Naive thymus-derived CD8-positive, alpha-beta T cell (primary cell): ENCODE measurements around the gene CLEC17A. TPM values are rescaled to one million over a fixed set of nuclear protein-coding genes. Genes with fewer than 3 reads are reported as not detected.
"Not testable (repeated sequence)": the region's sequence is repeated elsewhere in the genome, so short reads cannot be mapped to it uniquely, and the experiment has no call there.

ENCODE experiments used
- ATAC-seq, 2 donors: fragments of 150-1000 bp; cut with Tn5 transposase in 1 of 2; sonication (Bioruptor Pico), chemical (Tn5 transposase) in 1 of 2; 1 replicate in 1 of 2; 2 replicates in 1 of 2; pipeline ENCODE4 v1.10.0; 2021; ENCODE audit warnings: mild to moderate bottlenecking in 2 of 2, moderate library complexity in 2 of 2
- POLR2A ChIA-PET: fragments of 350-600 bp; sonication (Branson Sonifier 250); formaldehyde crosslinking; loops from one replicate; lab custom pipeline; 2021; ENCODE audit warnings: antibody characterized with exemption; lab: Charles Lee
- DNase-seq, 10 donors: peaks; one replicate each; pipeline versions ENCODE4 v3.0.0 to v3.0.0-alpha.2; 2020 to 2022
- H3K27ac Mint-ChIP-seq, 10 donors: one replicate each; pipeline ENCODE4 v1.8.0; 2020 to 2022; ENCODE audit warnings: mild to moderate bottlenecking in 10 of 10, mixed read lengths in 10 of 10, moderate library complexity in 4 of 10, inconsistent platforms in 1 of 10
- H3K27me3 Mint-ChIP-seq, 5 donors: one replicate each; pipeline ENCODE4 v1.8.0; 2021 to 2022; ENCODE audit warnings: mixed read lengths in 5 of 5
- H3K36me3 Mint-ChIP-seq, 3 donors: one replicate each; pipeline ENCODE4 v1.8.0; 2020 to 2022; ENCODE audit warnings: mixed read lengths in 3 of 3, mild to moderate bottlenecking in 2 of 3, inconsistent platforms in 1 of 3
- H3K4me1 Mint-ChIP-seq, 4 donors: one replicate each; pipeline ENCODE4 v1.8.0; 2021 to 2022; ENCODE audit warnings: mixed read lengths in 4 of 4
- H3K4me3 Mint-ChIP-seq, 10 donors: one replicate each; pipeline ENCODE4 v1.8.0; 2020 to 2022; ENCODE audit warnings: mild to moderate bottlenecking in 10 of 10, mixed read lengths in 10 of 10, moderate library complexity in 6 of 10, inconsistent platforms in 1 of 10
- H3K9me3 Mint-ChIP-seq, 9 donors: one replicate each; pipeline ENCODE4 v1.8.0; 2020 to 2022; ENCODE audit warnings: mixed read lengths in 9 of 9, mild to moderate bottlenecking in 3 of 9, inconsistent platforms in 1 of 9, moderate library complexity in 1 of 9
- polyA plus RNA-seq, 3 donors: library from polyadenylated mRNA; unstranded; fragments of 300-500 nt; fragmentation: Illumina TruSeq; gene quantifications; one replicate each; pipeline ENCODE4 v1.2.3, GENCODE V29; 2021
- total RNA-seq, 8 experiments: library from RNA in 2 of 8; stranded (reverse) in 2 of 8; gene quantifications; one replicate each; pipeline ENCODE4 v1.2.3 and lab custom pipeline; 2021 to 2026

The CLEC17A gene
- total and polyA plus RNA-seq, 5 experiments from 2014 or later = 4.0 to 4.3 TPM; not detected in 3

- Mint-ChIP-seq H3K36me3 (peaks cover 0 to 27% (median 2%) of the 10 kb centered on the region in 3 donors), H3K4me1 (peaks cover 22 to 56% (median 32%) of the 10 kb centered on the region in 4 donors), H3K4me3 (peak overlapping the region in 2 of 10 donors; percentile 18 to 47), H3K9me3 (no peaks in the 10 kb centered on the region), H3K27ac (peak overlapping the region in 4 of 10 donors; percentile 23 to 83 (median 69)), H3K27me3 (no peaks in the 10 kb centered on the region)
- POLR2A ChIA-PET = interaction anchor here (1.0 to 1.7 kb wide), 3 partner anchors 8 to 11 kb away, joined by 3 to 6 read pairs (median 3); partner anchors contain the start of gene NDUFB7
- DNase-seq (no peak), ATAC-seq (no peak)
These were observed 22.1 kb upstream of the CLEC17A start for GRCh38 chr19:14560776-14561108.

- Mint-ChIP-seq H3K4me1 (peaks cover 20 to 52% (median 27%) of the 10 kb centered on the region in 4 donors), H3K4me3 (no peak overlapping the region), H3K27me3 (no peaks in the 10 kb centered on the region), H3K27ac (peak overlapping the region in 1 of 10 donors; percentile 23), H3K36me3 (peaks cover 0 to 31% (median 2%) of the 10 kb centered on the region in 3 donors), H3K9me3 (no peaks in the 10 kb centered on the region)
- no peak for ATAC-seq
- no peak for DNase-seq
- POLR2A ChIA-PET = no interaction called here
These were observed 21.6 kb upstream of the CLEC17A start for GRCh38 chr19:14561249-14561648.

- Mint-ChIP-seq H3K36me3 (peaks cover 0 to 29% (median 2%) of the 10 kb centered on the region in 3 donors), H3K9me3 (no peaks in the 10 kb centered on the region), H3K4me1 (peaks cover 16 to 50% (median 21%) of the 10 kb centered on the region in 4 donors), H3K27me3 (no peaks in the 10 kb centered on the region), H3K4me3 (peak overlapping the region in 2 of 10 donors; percentile 18 to 42), H3K27ac (peak overlapping the region in 7 of 10 donors; percentile 23 to 76 (median 56))
- POLR2A ChIA-PET = interaction anchor here (0.5 to 1.1 kb wide), 3 partner anchors 44 to 55 kb away, joined by 4 to 5 read pairs (median 5); partner anchors contain the start of gene DNAJB1
- ATAC-seq (peak in 1 of 2 donors; percentile 13), DNase-seq (no peak)
These were observed 21.0 kb upstream of the CLEC17A start for GRCh38 chr19:14561847-14562351.

- no peak for DNase-seq
- no peak for ATAC-seq
- peaks cover 25 to 56% (median 30%) of the 10 kb centered on the region in 4 donors for H3K4me1 Mint-ChIP-seq
- H3K4me3 Mint-ChIP-seq = peak overlapping the region in 1 of 10 donors; percentile 10
- H3K9me3 Mint-ChIP-seq = no peaks in the 10 kb centered on the region
- H3K36me3 Mint-ChIP-seq = peaks cover 0 to 36% (median 2%) of the 10 kb centered on the region in 3 donors
- H3K27ac Mint-ChIP-seq = peak overlapping the region in 5 of 10 donors; percentile 31 to 72 (median 56)
- POLR2A ChIA-PET = interaction anchor here (1.1 kb wide), 1 partner anchor 45 kb away, joined by 5 read pairs; the partner anchor contains the start of gene DNAJB1
- H3K27me3 Mint-ChIP-seq = no peaks in the 10 kb centered on the region
These were observed 20.0 kb upstream of the CLEC17A start for GRCh38 chr19:14562660-14563589.

GRCh38 chr19:14563590-14563926, 19.3 kb upstream of the CLEC17A start:
- DNase-seq = no peak
- H3K27me3 Mint-ChIP-seq = no peaks in the 10 kb centered on the region
- H3K9me3 Mint-ChIP-seq = no peaks in the 10 kb centered on the region
- peak overlapping the region in 1 of 10 donors; percentile 9 for H3K27ac Mint-ChIP-seq
- no peak for ATAC-seq
- no peak overlapping the region for H3K4me3 Mint-ChIP-seq
- H3K4me1 Mint-ChIP-seq = peaks cover 28 to 53% (median 33%) of the 10 kb centered on the region in 4 donors
- POLR2A ChIA-PET = interaction anchor here (0.6 kb wide), 1 partner anchor 198 kb away, joined by 3 read pairs; no protein-coding TSS in a partner anchor
- peaks cover 0 to 43% (median 2%) of the 10 kb centered on the region in 3 donors for H3K36me3 Mint-ChIP-seq

- DNase-seq = peak in 5 of 10 donors; percentile 16 to 44 (median 34)
- H3K9me3 Mint-ChIP-seq = no peaks in the 10 kb centered on the region
- POLR2A ChIA-PET = interaction anchor here (0.6 kb wide), 1 partner anchor 197 kb away, joined by 3 read pairs; no protein-coding TSS in a partner anchor
- peak overlapping the region in 5 of 10 donors; percentile 24 to 69 (median 49) for H3K27ac Mint-ChIP-seq
- H3K4me3 Mint-ChIP-seq = peak overlapping the region in 1 of 10 donors; percentile 53
- H3K36me3 Mint-ChIP-seq = peaks cover 0 to 44% (median 2%) of the 10 kb centered on the region in 3 donors
- no peaks in the 10 kb centered on the region for H3K27me3 Mint-ChIP-seq
- H3K4me1 Mint-ChIP-seq = peaks cover 27 to 52% (median 35%) of the 10 kb centered on the region in 4 donors
- ATAC-seq = peak; percentile 34 to 65
These were observed 18.8 kb upstream of the CLEC17A start for GRCh38 chr19:14563989-14564651.

GRCh38 chr19:14564652-14565297, 18.1 kb upstream of the CLEC17A start:
- POLR2A ChIA-PET, H3K4me3 Mint-ChIP-seq, H3K27me3 Mint-ChIP-seq, H3K9me3 Mint-ChIP-seq, DNase-seq: not testable (repeated sequence)
- peaks cover 27 to 54% (median 37%) of the 10 kb centered on the region in 4 donors for H3K4me1 Mint-ChIP-seq
- H3K27ac Mint-ChIP-seq = peak overlapping the region in 6 of 10 donors; percentile 8 to 68 (median 42)
- peaks cover 0 to 44% (median 2%) of the 10 kb centered on the region in 3 donors for H3K36me3 Mint-ChIP-seq
- ATAC-seq = peak in 1 of 2 donors; percentile 2

GRCh38 chr19:14565298-14565679, 17.6 kb upstream of the CLEC17A start:
- no peak for DNase-seq

GRCh38 chr19:14565765-14566711, 16.8 kb upstream of the CLEC17A start:
- H3K4me3 Mint-ChIP-seq = peak overlapping the region in 1 of 10 donors; percentile 45
- peaks cover 0 to 44% (median 2%) of the 10 kb centered on the region in 3 donors for H3K36me3 Mint-ChIP-seq
- DNase-seq = no peak
- peak overlapping the region in 5 of 10 donors; percentile 11 to 76 (median 62) for H3K27ac Mint-ChIP-seq
- POLR2A ChIA-PET = no interaction called here
- no peaks in the 10 kb centered on the region for H3K9me3 Mint-ChIP-seq
- H3K4me1 Mint-ChIP-seq = peaks cover 23 to 55% (median 34%) of the 10 kb centered on the region in 4 donors
- ATAC-seq = no peak
- H3K27me3 Mint-ChIP-seq = no peaks in the 10 kb centered on the region

More at GRCh38 chr19:14565298-14565679, 17.6 kb upstream of the CLEC17A start:
- Mint-ChIP-seq H3K27ac (peak overlapping the region in 1 of 10 donors; percentile 76), H3K4me1 (peaks cover 26 to 53% (median 35%) of the 10 kb centered on the region in 4 donors), H3K36me3 (peaks cover 0 to 44% (median 2%) of the 10 kb centered on the region in 3 donors), H3K4me3 (no peak overlapping the region), H3K27me3 (no peaks in the 10 kb centered on the region), H3K9me3 (no peaks in the 10 kb centered on the region)
- POLR2A ChIA-PET = no interaction called here
- ATAC-seq = no peak

GRCh38 chr19:14566712-14567077, 16.2 kb upstream of the CLEC17A start:
- H3K27ac Mint-ChIP-seq = peak overlapping the region in 3 of 10 donors; percentile 41 to 73 (median 70)
- DNase-seq = no peak
- peaks cover 25 to 59% (median 38%) of the 10 kb centered on the region in 4 donors for H3K4me1 Mint-ChIP-seq
- H3K27me3 Mint-ChIP-seq = no peaks in the 10 kb centered on the region
- no peak for ATAC-seq
- H3K9me3 Mint-ChIP-seq = no peaks in the 10 kb centered on the region
- peak overlapping the region in 1 of 10 donors; percentile 29 for H3K4me3 Mint-ChIP-seq
- H3K36me3 Mint-ChIP-seq = peaks cover 0 to 44% (median 2%) of the 10 kb centered on the region in 3 donors
- POLR2A ChIA-PET = interaction anchor here (0.6 to 0.8 kb wide), 2 partner anchors 12 to 61 kb away, joined by 3 read pairs; no protein-coding TSS in a partner anchor
